KOPT-K1 (cell line): ENCODE results near the gene MYL7.
"Not testable (repeated sequence)": the region's sequence is repeated elsewhere in the genome, so short reads cannot be mapped to it uniquely, and the experiment has no call there.

Experiments
- H3K27ac ChIP-seq: fragments of 200-600 bp; sonication (generic); 2 replicates; pipeline ENCODE4 v1.5.1; 2016; ENCODE audit warnings: antibody characterized with exemption, mild to moderate bottlenecking, low read depth, low read length; ENCODE audit not compliant: poor library complexity, severe bottlenecking
- H3K36me3 ChIP-seq: fragments of 200-600 bp; sonication (generic); 2 replicates; pipeline ENCODE4 v1.5.1; 2017; ENCODE audit warnings: antibody characterized with exemption, mild to moderate bottlenecking, low read length, moderate library complexity; ENCODE audit not compliant: insufficient read depth
- H3K9me3 ChIP-seq: fragments of 200-600 bp; sonication (generic); 2 replicates; pipeline ENCODE4 v1.5.1; 2017; ENCODE audit warnings: antibody characterized with exemption, low read length, mild to moderate bottlenecking; ENCODE audit not compliant: insufficient read depth, poor library complexity, severe bottlenecking

The MYL7 gene

GRCh38 chr7:44176486-44176885 is 35.4 kb upstream of the MYL7 start:
- H3K9me3 ChIP-seq: no peaks in the 10 kb centered on the region
- H3K27ac ChIP-seq: no peak overlapping the region
- no peaks in the 10 kb centered on the region for H3K36me3 ChIP-seq

GRCh38 chr7:44175730-44176129 is 34.6 kb upstream of the MYL7 start:
- H3K36me3 ChIP-seq: no peaks in the 10 kb centered on the region
- no peaks in the 10 kb centered on the region for H3K9me3 ChIP-seq
- no peak overlapping the region for H3K27ac ChIP-seq

GRCh38 chr7:44174694-44174948 is 33.5 kb upstream of the MYL7 start:
- not testable (repeated sequence) for H3K36me3 ChIP-seq, H3K27ac ChIP-seq, H3K9me3 ChIP-seq

- Histone ChIP-seq H3K36me3 (no peaks in the 10 kb centered on the region), H3K9me3 (no peaks in the 10 kb centered on the region), H3K27ac (no peak overlapping the region)
These were observed 33.0 kb upstream of the MYL7 start for GRCh38 chr7:44173911-44174693.

- no peaks in the 10 kb centered on the region for H3K36me3 ChIP-seq
- no peaks in the 10 kb centered on the region for H3K9me3 ChIP-seq
- no peak overlapping the region for H3K27ac ChIP-seq
These were observed 31.8 kb upstream of the MYL7 start for GRCh38 chr7:44172803-44173424.

- Histone ChIP-seq H3K9me3 (no peaks in the 10 kb centered on the region), H3K27ac (no peak overlapping the region), H3K36me3 (no peaks in the 10 kb centered on the region)
These were observed 31.2 kb upstream of the MYL7 start for GRCh38 chr7:44172352-44172751.

- not testable (repeated sequence) for H3K27ac ChIP-seq, H3K9me3 ChIP-seq, H3K36me3 ChIP-seq
These were observed 30.8 kb upstream of the MYL7 start for GRCh38 chr7:44171901-44172300.

- H3K9me3 ChIP-seq: peaks cover 4% of the 10 kb centered on the region
- no peaks in the 10 kb centered on the region for H3K36me3 ChIP-seq
- H3K27ac ChIP-seq: no peak overlapping the region
These were observed 26.8 kb upstream of the MYL7 start for GRCh38 chr7:44167920-44168319.

GRCh38 chr7:44163591-44163990 is 22.5 kb upstream of the MYL7 start:
- H3K27ac ChIP-seq: no peak overlapping the region
- peaks cover 4% of the 10 kb centered on the region for H3K9me3 ChIP-seq
- H3K36me3 ChIP-seq: no peaks in the 10 kb centered on the region

GRCh38 chr7:44162785-44163395 is 21.8 kb upstream of the MYL7 start:
- Histone ChIP-seq H3K27ac (no peak overlapping the region), H3K36me3 (no peaks in the 10 kb centered on the region), H3K9me3 (peaks cover 4% of the 10 kb centered on the region)

GRCh38 chr7:44162179-44162578 is 21.0 kb upstream of the MYL7 start:
- Histone ChIP-seq H3K9me3 (peaks cover 4% of the 10 kb centered on the region), H3K36me3 (no peaks in the 10 kb centered on the region), H3K27ac (no peak overlapping the region)

GRCh38 chr7:44161371-44161770 is 20.2 kb upstream of the MYL7 start:
- H3K27ac ChIP-seq: no peak overlapping the region
- no peaks in the 10 kb centered on the region for H3K36me3 ChIP-seq
- H3K9me3 ChIP-seq: peaks cover 4% of the 10 kb centered on the region

GRCh38 chr7:44159824-44160630 is 18.9 kb upstream of the MYL7 start:
- Histone ChIP-seq H3K9me3 (peaks cover 4% of the 10 kb centered on the region), H3K36me3 (no peaks in the 10 kb centered on the region)

GRCh38 chr7:44158873-44159631 is 17.9 kb upstream of the MYL7 start:
- Histone ChIP-seq H3K9me3 (no peaks in the 10 kb centered on the region), H3K36me3 (no peaks in the 10 kb centered on the region), H3K27ac (no peak overlapping the region)

More at GRCh38 chr7:44159824-44160630, 18.9 kb upstream of the MYL7 start:
- H3K27ac ChIP-seq: no peak overlapping the region
